Measurements from ENCODE around the gene SPARCL1. TPM values are rescaled to one million over a fixed set of nuclear protein-coding genes. Genes with fewer than 3 reads are reported as not detected.

Gene SPARCL1
- total and polyA plus RNA-seq, 2 donors = 54.5 to 229 TPM

DNA sequence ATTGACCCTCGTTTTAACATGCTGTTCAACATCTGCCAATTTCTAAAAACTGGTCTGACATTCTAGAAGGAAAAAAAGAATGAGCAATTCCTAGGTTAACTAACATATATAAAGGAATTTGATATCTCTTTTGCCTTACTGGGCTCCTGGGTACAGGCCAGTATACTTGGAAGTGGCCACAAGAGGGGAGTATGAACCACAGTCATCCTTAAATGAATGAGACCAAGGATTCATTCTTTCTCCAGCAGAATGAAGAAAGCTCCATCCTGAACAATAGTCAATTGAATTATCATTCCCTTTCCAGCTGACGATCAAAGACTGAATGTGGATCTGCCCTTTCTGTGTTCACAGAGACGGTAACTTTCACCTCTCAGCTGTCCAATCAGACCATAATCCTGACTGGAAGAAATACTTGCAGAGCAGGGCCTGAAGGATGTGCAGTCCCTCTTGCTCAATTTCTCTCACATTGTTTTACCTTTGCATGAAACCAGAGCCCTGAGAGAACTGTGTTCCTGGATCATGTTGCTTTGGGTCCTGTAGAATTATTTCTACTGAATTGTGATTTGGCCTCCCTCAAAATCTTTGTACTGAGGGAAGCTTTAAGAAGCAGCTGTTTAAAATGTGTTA is 14.8 kb upstream of the SPARCL1 start:
- Histone ChIP-seq H3K4me1 (ENCODE audit: control insufficient read depth in 2 of 2, insufficient read depth in 2 of 2, low read length in 2 of 2) (no peaks in the 10 kb centered on the region), H3K27ac (ENCODE audit: low read depth in 1 of 2, low read length in 1 of 2) (no peak overlapping the region), H3K27me3 (ENCODE audit: control insufficient read depth in 2 of 2, insufficient read depth in 1 of 2, low read length in 1 of 2) (no peaks in the 10 kb centered on the region), H3K9me3 (ENCODE audit: control insufficient read depth in 2 of 2, insufficient read depth in 1 of 2, low read length in 1 of 2) (no peaks in the 10 kb centered on the region), H3K36me3 (ENCODE audit: control insufficient read depth in 2 of 2, insufficient read depth in 2 of 2, low read length in 1 of 2) (no peaks in the 10 kb centered on the region), H3K4me3 (ENCODE audit: low read length in 2 of 2) (no peak overlapping the region)
- 68% methylated on average over 3 of the region's 3 CpGs for WGBS
- DNase-seq (ENCODE audit: low read depth in 6 of 9, low spot score in 9 of 9) = no peak

GRCh38 chr4:87542734-87543312 is 13.6 kb upstream of the SPARCL1 start:
- H3K4me3 ChIP-seq (ENCODE audit: low read length in 2 of 2) = no peak overlapping the region
- H3K27me3 ChIP-seq (ENCODE audit: control insufficient read depth in 2 of 2, insufficient read depth in 1 of 2, low read length in 1 of 2) = no peaks in the 10 kb centered on the region
- H3K36me3 ChIP-seq (ENCODE audit: control insufficient read depth in 2 of 2, insufficient read depth in 2 of 2, low read length in 1 of 2) = no peaks in the 10 kb centered on the region
- no peaks in the 10 kb centered on the region for H3K9me3 ChIP-seq (ENCODE audit: control insufficient read depth in 2 of 2, insufficient read depth in 1 of 2, low read length in 1 of 2)
- no peak for DNase-seq (ENCODE audit: low read depth in 6 of 9, low spot score in 9 of 9)
- no peak overlapping the region for H3K27ac ChIP-seq (ENCODE audit: low read depth in 1 of 2, low read length in 1 of 2)
- H3K4me1 ChIP-seq (ENCODE audit: control insufficient read depth in 2 of 2, insufficient read depth in 2 of 2, low read length in 2 of 2) = no peaks in the 10 kb centered on the region

GRCh38 chr4:87541956-87542709 is 13.0 kb upstream of the SPARCL1 start:
- no peak overlapping the region for H3K4me3 ChIP-seq (ENCODE audit: low read length in 2 of 2)
- DNase-seq (ENCODE audit: low read depth in 6 of 9, low spot score in 9 of 9) = no peak
- no peaks in the 10 kb centered on the region for H3K4me1 ChIP-seq (ENCODE audit: control insufficient read depth in 2 of 2, insufficient read depth in 2 of 2, low read length in 2 of 2)
- H3K27ac ChIP-seq (ENCODE audit: low read depth in 1 of 2, low read length in 1 of 2) = no peak overlapping the region
- WGBS = 95% methylated on average over 6 of the region's 6 CpGs
- H3K27me3 ChIP-seq (ENCODE audit: control insufficient read depth in 2 of 2, insufficient read depth in 1 of 2, low read length in 1 of 2) = no peaks in the 10 kb centered on the region
- no peaks in the 10 kb centered on the region for H3K9me3 ChIP-seq (ENCODE audit: control insufficient read depth in 2 of 2, insufficient read depth in 1 of 2, low read length in 1 of 2)
- no peaks in the 10 kb centered on the region for H3K36me3 ChIP-seq (ENCODE audit: control insufficient read depth in 2 of 2, insufficient read depth in 2 of 2, low read length in 1 of 2)

GRCh38 chr4:87541521-87541920 is 12.3 kb upstream of the SPARCL1 start:
- no peak overlapping the region for H3K27ac ChIP-seq (ENCODE audit: low read depth in 1 of 2, low read length in 1 of 2)

DNA sequence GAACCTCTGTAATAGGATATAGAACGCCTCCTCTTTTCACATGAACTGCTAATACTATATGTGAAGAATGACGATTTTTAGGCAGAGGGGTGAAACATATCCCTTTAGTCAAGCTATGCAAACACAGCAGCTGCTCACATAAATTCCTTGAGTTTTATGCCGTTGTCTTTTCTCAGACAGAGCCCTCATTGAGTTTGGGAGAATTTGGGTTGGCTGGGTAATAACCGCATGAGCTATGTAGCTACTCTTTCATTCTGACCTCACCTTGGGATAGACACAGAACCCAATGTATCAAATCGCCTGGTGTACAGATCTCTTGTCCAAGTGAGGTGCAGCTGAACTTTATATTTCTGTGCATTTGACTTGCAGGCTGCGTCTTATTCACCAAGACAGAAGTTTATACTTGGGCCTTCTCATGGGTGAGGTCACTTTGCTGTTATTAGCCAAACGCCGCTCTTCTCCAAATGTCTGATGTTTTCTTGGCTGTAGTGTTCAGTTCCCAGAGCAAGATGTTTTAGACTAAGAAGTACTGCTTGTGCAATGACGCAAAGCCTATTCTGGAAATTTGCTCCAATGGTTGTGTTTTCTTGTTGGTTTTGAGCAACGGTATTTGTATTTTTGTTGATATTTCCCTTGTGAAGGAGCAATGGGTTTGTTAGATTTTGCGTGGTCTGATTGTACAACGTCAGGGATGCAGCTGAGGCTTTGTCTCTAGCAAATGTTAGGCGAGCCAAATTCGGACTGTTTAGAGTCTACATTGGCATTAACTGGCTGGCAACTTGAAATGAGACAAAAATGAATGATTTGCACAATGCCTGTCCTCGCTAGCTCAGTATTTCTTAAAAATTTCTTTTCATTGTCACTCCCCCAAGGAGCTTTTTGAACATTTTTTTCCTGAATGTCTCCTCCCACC is 11.2 kb upstream of the SPARCL1 start:
- Histone ChIP-seq H3K27me3 (ENCODE audit: control insufficient read depth in 2 of 2, insufficient read depth in 1 of 2, low read length in 1 of 2) (no peaks in the 10 kb centered on the region), H3K9me3 (ENCODE audit: control insufficient read depth in 2 of 2, insufficient read depth in 1 of 2, low read length in 1 of 2) (no peaks in the 10 kb centered on the region), H3K4me3 (ENCODE audit: low read length in 2 of 2) (no peak overlapping the region), H3K27ac (ENCODE audit: low read depth in 1 of 2, low read length in 1 of 2) (no peak overlapping the region), H3K4me1 (ENCODE audit: control insufficient read depth in 2 of 2, insufficient read depth in 2 of 2, low read length in 2 of 2) (no peaks in the 10 kb centered on the region), H3K36me3 (ENCODE audit: control insufficient read depth in 2 of 2, insufficient read depth in 2 of 2, low read length in 1 of 2) (no peaks in the 10 kb centered on the region)
- 95% methylated on average over 15 of the region's 15 CpGs for WGBS
- DNase-seq (ENCODE audit: low read depth in 6 of 9, low spot score in 9 of 9) = no peak

More at GRCh38 chr4:87541521-87541920, 12.3 kb upstream of the SPARCL1 start:
- Histone ChIP-seq H3K4me1 (ENCODE audit: control insufficient read depth in 2 of 2, insufficient read depth in 2 of 2, low read length in 2 of 2) (no peaks in the 10 kb centered on the region), H3K27me3 (ENCODE audit: control insufficient read depth in 2 of 2, insufficient read depth in 1 of 2, low read length in 1 of 2) (no peaks in the 10 kb centered on the region), H3K4me3 (ENCODE audit: low read length in 2 of 2) (no peak overlapping the region), H3K9me3 (ENCODE audit: control insufficient read depth in 2 of 2, insufficient read depth in 1 of 2, low read length in 1 of 2) (no peaks in the 10 kb centered on the region), H3K36me3 (ENCODE audit: control insufficient read depth in 2 of 2, insufficient read depth in 2 of 2, low read length in 1 of 2) (no peaks in the 10 kb centered on the region)
- WGBS = 78% methylated on average over 4 of the region's 4 CpGs
- DNase-seq (ENCODE audit: low read depth in 6 of 9, low spot score in 9 of 9) = no peak

DNA sequence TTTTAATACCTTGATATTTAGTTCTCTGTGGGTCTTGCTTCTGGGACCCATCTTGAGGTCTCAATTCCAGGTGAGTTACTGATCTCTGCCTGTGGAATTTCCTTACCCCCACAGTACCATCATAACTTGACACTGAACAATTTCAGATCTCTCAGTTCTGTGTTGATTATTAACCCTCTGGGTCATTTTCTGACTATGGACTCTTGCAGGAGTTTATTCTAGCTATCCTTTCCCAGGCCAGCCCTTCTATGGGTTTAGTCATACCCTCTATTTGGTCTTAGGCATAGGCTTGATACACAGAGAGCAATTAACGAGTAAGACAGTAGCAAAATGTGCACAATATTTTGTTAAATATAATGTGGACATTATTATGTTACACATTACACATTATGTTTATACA is 3.7 kb upstream of the SPARCL1 start:
- WGBS = 91% methylated on average over 1 of the region's 1 CpG
- Histone ChIP-seq H3K4me3 (ENCODE audit: low read length in 2 of 2) (no peak overlapping the region), H3K9me3 (ENCODE audit: control insufficient read depth in 2 of 2, insufficient read depth in 1 of 2, low read length in 1 of 2) (no peaks in the 10 kb centered on the region), H3K27ac (ENCODE audit: low read depth in 1 of 2, low read length in 1 of 2) (no peak overlapping the region), H3K36me3 (ENCODE audit: control insufficient read depth in 2 of 2, insufficient read depth in 2 of 2, low read length in 1 of 2) (no peaks in the 10 kb centered on the region), H3K27me3 (ENCODE audit: control insufficient read depth in 2 of 2, insufficient read depth in 1 of 2, low read length in 1 of 2) (no peaks in the 10 kb centered on the region), H3K4me1 (ENCODE audit: control insufficient read depth in 2 of 2, insufficient read depth in 2 of 2, low read length in 2 of 2) (no peaks in the 10 kb centered on the region)
- no peak for DNase-seq (ENCODE audit: low read depth in 6 of 9, low spot score in 9 of 9)

DNA sequence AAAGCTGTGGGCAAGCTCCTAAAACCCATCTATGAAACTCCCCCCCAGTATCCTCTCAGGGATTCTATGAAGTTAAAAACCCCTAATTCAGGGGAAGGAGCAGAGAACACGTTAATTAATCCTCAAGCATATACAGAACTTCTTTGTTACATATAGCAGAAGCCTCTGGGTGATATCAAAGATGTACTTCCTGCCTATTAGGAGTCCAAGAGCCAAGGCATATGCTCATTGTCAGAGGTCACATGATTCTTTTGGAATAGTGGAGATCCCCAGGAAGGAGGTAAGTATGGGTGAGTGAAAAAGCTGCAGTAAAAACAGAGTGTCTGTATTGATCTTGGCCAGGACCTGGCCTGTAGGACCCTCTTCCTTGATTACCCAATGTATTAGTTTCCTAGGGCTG is 2.9 kb upstream of the SPARCL1 start:
- Histone ChIP-seq H3K9me3 (ENCODE audit: control insufficient read depth in 2 of 2, insufficient read depth in 1 of 2, low read length in 1 of 2) (no peaks in the 10 kb centered on the region), H3K36me3 (ENCODE audit: control insufficient read depth in 2 of 2, insufficient read depth in 2 of 2, low read length in 1 of 2) (no peaks in the 10 kb centered on the region), H3K4me3 (ENCODE audit: low read length in 2 of 2) (no peak overlapping the region), H3K27ac (ENCODE audit: low read depth in 1 of 2, low read length in 1 of 2) (no peak overlapping the region), H3K4me1 (ENCODE audit: control insufficient read depth in 2 of 2, insufficient read depth in 2 of 2, low read length in 2 of 2) (no peaks in the 10 kb centered on the region), H3K27me3 (ENCODE audit: control insufficient read depth in 2 of 2, insufficient read depth in 1 of 2, low read length in 1 of 2) (no peaks in the 10 kb centered on the region)
- DNase-seq (ENCODE audit: low read depth in 6 of 9, low spot score in 9 of 9) = no peak
- whole genome bisulfite sequencing = 96% methylated on average over 1 of the region's 1 CpG

DNA sequence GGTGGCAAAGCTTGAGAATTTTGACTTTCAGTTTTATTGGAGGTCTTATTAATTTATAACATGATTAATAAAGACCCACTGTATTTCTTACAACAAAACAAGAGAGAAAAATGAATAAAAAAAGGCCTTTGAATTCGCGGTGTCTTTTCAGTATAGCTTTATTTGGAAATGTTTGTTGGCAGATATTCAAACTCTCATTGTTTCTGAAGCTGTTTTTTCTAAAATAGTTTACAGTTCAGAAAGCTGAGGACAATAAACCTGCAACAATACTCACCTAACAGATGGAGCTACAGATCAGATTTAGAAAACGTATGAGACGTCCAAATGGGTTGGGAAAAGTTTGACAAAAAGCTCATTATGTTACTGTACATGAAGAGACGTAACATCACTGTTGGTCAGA is 2.4 kb upstream of the SPARCL1 start:
- DNase-seq (ENCODE audit: low read depth in 6 of 9, low spot score in 9 of 9) = no peak

DNA sequence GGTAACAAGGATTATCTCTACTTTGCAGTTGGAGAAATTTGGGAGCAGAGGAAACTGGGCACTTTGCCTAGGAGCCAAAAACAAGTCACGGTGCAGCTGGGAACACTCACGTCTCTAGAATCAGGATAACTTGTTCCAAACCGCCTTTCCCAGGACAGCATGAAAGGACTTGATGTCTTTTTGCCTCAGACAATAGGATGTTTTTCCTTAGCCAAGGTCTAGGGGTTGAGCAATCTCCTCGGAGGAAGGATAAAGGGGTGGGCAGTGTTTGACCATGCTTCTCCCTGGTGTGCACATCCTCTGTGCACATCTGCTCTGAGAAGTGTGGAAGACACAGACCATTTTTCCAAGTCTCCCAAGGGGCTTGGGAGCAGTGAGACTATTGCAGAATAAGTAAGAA is 1.7 kb upstream of the SPARCL1 start:
- 95% methylated on average over 4 of the region's 4 CpGs for WGBS
- no peak overlapping the region for H3K4me3 ChIP-seq (ENCODE audit: low read length in 2 of 2)
- H3K4me1 ChIP-seq (ENCODE audit: control insufficient read depth in 2 of 2, insufficient read depth in 2 of 2, low read length in 2 of 2) = no peaks in the 10 kb centered on the region
- H3K27ac ChIP-seq (ENCODE audit: low read depth in 1 of 2, low read length in 1 of 2) = no peak overlapping the region
- no peaks in the 10 kb centered on the region for H3K27me3 ChIP-seq (ENCODE audit: control insufficient read depth in 2 of 2, insufficient read depth in 1 of 2, low read length in 1 of 2)
- no peaks in the 10 kb centered on the region for H3K36me3 ChIP-seq (ENCODE audit: control insufficient read depth in 2 of 2, insufficient read depth in 2 of 2, low read length in 1 of 2)
- no peaks in the 10 kb centered on the region for H3K9me3 ChIP-seq (ENCODE audit: control insufficient read depth in 2 of 2, insufficient read depth in 1 of 2, low read length in 1 of 2)
- no peak for DNase-seq (ENCODE audit: low read depth in 6 of 9, low spot score in 9 of 9)

More for the DNA sequence above, 2.4 kb upstream of the SPARCL1 start:
- Histone ChIP-seq H3K36me3 (ENCODE audit: control insufficient read depth in 2 of 2, insufficient read depth in 2 of 2, low read length in 1 of 2) (no peaks in the 10 kb centered on the region), H3K4me1 (ENCODE audit: control insufficient read depth in 2 of 2, insufficient read depth in 2 of 2, low read length in 2 of 2) (no peaks in the 10 kb centered on the region), H3K27me3 (ENCODE audit: control insufficient read depth in 2 of 2, insufficient read depth in 1 of 2, low read length in 1 of 2) (no peaks in the 10 kb centered on the region), H3K9me3 (ENCODE audit: control insufficient read depth in 2 of 2, insufficient read depth in 1 of 2, low read length in 1 of 2) (no peaks in the 10 kb centered on the region), H3K4me3 (ENCODE audit: low read length in 2 of 2) (no peak overlapping the region), H3K27ac (ENCODE audit: low read depth in 1 of 2, low read length in 1 of 2) (no peak overlapping the region)
- WGBS = 86% methylated on average over 5 of the region's 5 CpGs

Measured in thymus (tissue), 11 donors.